Kidney epithelial cell (primary cell): ENCODE results near the gene FAM184A. TPM values are rescaled to one million over a fixed set of nuclear protein-coding genes. Genes with fewer than 3 reads are reported as not detected.

Experiments
- DNase-seq: peaks from one replicate; pipeline ENCODE4 v3.0.0-alpha.2; 2010; ENCODE audit warnings: low read depth
- H3K27me3 ChIP-seq: 2 replicates; pipeline ENCODE4 v1.6.0; 2011; ENCODE audit warnings: low read length; ENCODE audit not compliant: control insufficient read depth, insufficient read depth
- H3K36me3 ChIP-seq: 2 replicates; pipeline ENCODE4 v1.5.1; 2011; ENCODE audit warnings: low read length; ENCODE audit not compliant: control insufficient read depth, insufficient read depth
- H3K4me3 ChIP-seq: 2 replicates; pipeline ENCODE4 v1.5.1; 2011; ENCODE audit warnings: low read depth, mild to moderate bottlenecking, control low read depth, low read length
- total RNA-seq: library from RNA; depleted of rRNA; stranded (reverse); fragments of >200 nt; gene quantifications from 2 replicates; pipeline ENCODE4 v1.2.3, GENCODE V29; 2015
- TF ChIP-seq, protein P1 (sequence below): IDR thresholded peaks from 2 replicates; pipeline ENCODE4 v1.5.1; 2011; ENCODE audit warnings: mild to moderate bottlenecking, moderate library complexity, low read length, control low read depth, inconsistent platforms; ENCODE audit not compliant: insufficient read depth, poor library complexity, severe bottlenecking

Gene FAM184A
- total RNA-seq, 1 donor from 2014 or later, result 2.0 TPM

GRCh38 chr6:118986312-118986711, 92.2 kb downstream of the FAM184A start:
- no peak for DNase-seq
- H3K4me3 ChIP-seq, result no peak overlapping the region
- no peaks in the 10 kb centered on the region for H3K27me3 ChIP-seq
- no peaks in the 10 kb centered on the region for H3K36me3 ChIP-seq
- TF ChIP-seq, protein P1, sequence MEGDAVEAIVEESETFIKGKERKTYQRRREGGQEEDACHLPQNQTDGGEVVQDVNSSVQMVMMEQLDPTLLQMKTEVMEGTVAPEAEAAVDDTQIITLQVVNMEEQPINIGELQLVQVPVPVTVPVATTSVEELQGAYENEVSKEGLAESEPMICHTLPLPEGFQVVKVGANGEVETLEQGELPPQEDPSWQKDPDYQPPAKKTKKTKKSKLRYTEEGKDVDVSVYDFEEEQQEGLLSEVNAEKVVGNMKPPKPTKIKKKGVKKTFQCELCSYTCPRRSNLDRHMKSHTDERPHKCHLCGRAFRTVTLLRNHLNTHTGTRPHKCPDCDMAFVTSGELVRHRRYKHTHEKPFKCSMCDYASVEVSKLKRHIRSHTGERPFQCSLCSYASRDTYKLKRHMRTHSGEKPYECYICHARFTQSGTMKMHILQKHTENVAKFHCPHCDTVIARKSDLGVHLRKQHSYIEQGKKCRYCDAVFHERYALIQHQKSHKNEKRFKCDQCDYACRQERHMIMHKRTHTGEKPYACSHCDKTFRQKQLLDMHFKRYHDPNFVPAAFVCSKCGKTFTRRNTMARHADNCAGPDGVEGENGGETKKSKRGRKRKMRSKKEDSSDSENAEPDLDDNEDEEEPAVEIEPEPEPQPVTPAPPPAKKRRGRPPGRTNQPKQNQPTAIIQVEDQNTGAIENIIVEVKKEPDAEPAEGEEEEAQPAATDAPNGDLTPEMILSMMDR, result no peak

DNA sequence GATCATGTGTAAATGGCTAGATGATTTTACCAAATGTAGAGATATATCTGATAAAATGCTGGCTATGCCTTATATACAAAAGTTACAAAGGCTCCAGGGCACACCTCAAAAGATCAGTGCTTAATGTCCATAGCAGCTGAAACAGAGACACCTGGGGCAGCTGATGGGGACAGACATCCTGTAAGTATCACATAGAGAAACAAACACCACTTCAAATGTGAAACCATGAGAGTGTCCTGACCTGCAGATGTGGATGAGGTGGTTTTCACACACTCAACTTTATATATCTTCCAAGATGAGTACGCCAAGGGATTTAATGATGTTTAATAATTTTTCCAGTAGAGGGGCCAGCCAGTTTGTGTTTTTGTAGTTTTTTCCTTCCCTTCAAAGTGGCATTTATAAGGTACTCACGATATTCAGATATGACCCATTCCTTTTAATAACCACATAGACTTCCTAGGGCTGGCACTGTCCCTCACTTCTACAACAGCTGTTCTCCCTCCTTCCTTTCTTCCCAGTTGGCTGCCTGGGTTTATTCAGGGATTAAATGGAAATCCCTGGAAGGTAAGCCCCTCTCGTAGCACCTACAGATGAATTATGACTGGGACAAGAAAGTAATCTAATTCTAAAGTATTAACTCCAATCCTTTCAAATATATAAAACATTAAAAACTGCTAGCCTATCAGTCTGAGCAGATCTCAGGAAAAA, 93.2 kb downstream of the FAM184A start:
- TF ChIP-seq, protein P1, result no peak
- no peak for DNase-seq
- Histone ChIP-seq H3K4me3 (no peak overlapping the region), H3K36me3 (no peaks in the 10 kb centered on the region), H3K27me3 (no peaks in the 10 kb centered on the region)

DNA sequence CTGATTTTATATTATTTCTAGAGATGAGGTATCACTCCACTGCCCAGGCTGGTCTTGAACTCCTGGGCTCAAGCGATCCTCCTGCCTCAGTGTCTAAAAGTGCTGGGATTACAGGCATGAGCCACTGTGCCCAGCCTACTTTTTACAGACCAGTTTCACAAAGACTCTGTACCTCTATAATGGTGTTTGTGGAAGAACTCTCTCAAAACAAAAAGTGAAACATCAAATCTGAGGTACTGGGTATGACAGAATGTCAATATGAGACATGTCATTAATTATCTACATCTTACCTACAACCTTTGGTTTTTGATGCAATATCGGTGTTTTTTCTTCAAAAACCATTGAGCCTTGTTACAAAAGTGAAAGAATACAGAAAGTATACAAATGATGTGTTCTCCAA, 94.1 kb downstream of the FAM184A start:
- TF ChIP-seq, protein P1, result no peak
- Histone ChIP-seq H3K36me3 (no peaks in the 10 kb centered on the region), H3K4me3 (no peak overlapping the region), H3K27me3 (no peaks in the 10 kb centered on the region)
- DNase-seq, result no peak

DNA sequence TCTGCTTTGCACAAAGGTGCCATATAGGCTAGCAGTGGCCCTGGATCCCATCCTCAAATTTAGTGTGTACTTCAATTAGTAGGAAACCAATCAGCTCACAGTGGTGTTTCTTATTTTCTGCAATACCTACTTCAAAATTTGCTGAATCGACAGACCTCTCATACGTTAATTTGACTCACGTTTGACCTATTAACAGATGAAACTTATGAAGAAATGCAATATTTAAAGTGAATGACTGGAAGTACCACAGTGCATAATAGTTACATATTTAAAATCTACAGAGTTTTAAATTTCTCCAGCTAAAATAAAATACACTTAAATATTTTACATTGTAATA, 95.9 kb downstream of the FAM184A start:
- no peak overlapping the region for H3K4me3 ChIP-seq

DNA sequence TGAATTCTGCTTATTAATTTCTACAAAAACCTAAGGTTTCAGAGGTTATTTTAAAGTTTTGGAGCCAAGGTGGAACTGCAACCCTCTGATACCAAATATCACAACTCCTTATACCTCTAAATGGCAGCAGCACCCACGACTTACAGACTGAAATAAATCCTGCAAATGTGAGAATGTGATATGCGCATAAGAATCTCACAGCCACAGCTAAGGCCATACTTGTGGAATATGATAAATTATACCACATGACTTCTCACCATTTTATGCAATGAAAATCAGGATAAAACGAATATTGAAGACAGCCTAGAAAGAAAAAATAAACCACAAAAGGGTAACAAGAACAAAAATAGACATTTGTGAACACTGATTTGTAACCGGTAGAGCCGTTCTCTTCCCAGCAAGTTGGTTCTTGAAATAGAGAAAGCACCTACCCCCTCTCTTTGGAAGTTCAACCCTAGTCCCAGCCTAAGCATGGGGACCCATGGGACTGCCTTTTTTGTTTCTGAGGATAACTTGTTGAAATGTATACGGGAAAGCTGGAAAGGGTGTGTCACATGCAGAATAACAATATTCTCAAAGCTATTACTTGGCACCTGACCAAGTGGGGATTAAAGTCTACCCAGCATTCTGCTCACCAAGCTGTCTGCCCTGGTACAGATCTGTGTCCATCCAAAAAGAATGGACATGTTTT, 96.4 kb downstream of the FAM184A start:
- H3K27me3 ChIP-seq, result no peaks in the 10 kb centered on the region
- no peaks in the 10 kb centered on the region for H3K36me3 ChIP-seq
- H3K4me3 ChIP-seq, result no peak overlapping the region
- no peak for DNase-seq
- TF ChIP-seq, protein P1, result no peak

More for the DNA sequence above, 95.9 kb downstream of the FAM184A start:
- TF ChIP-seq, protein P1, result no peak
- no peaks in the 10 kb centered on the region for H3K36me3 ChIP-seq
- no peaks in the 10 kb centered on the region for H3K27me3 ChIP-seq
- no peak for DNase-seq
